ENCODE results near the gene DNAJB6.

DNAJB6 gene

GRCh38 chr7:157336383-157337315 lies at the start of gene DNAJB6:
Gene DNAJB6, plus strand, starts transcription at chr7:157337004. Its CDS starts 21,569 bp downstream, at chr7:157358573.
- DNase-seq: peak; percentile 93

GRCh38 chr7:157291404-157292080 lies 45.3 kb upstream of the DNAJB6 start:
- no peak for DNase-seq

GRCh38 chr7:157292258-157292657 lies 44.5 kb upstream of the DNAJB6 start:
- DNase-seq: no peak

GRCh38 chr7:157292770-157293412 lies 43.9 kb upstream of the DNAJB6 start:
- no peak for DNase-seq

- no peak for DNase-seq
Observed at GRCh38 chr7:157293413-157293788, 43.4 kb upstream of the DNAJB6 start.

- DNase-seq: no peak
Observed at GRCh38 chr7:157294773-157295172, 42.0 kb upstream of the DNAJB6 start.

- no peak for DNase-seq
Observed at GRCh38 chr7:157295338-157295737, 41.5 kb upstream of the DNAJB6 start.

GRCh38 chr7:157297185-157297584 lies 39.6 kb upstream of the DNAJB6 start:
- no peak for DNase-seq

- no peak for DNase-seq
Observed at GRCh38 chr7:157299317-157299612, 37.5 kb upstream of the DNAJB6 start.

- no peak for DNase-seq
Observed at GRCh38 chr7:157299613-157300368, 37.0 kb upstream of the DNAJB6 start.

- DNase-seq: no peak
Observed at GRCh38 chr7:157300369-157300825, 36.4 kb upstream of the DNAJB6 start.

- DNase-seq: no peak
Observed at GRCh38 chr7:157301610-157302120, 35.1 kb upstream of the DNAJB6 start.

GRCh38 chr7:157306846-157307838 lies 29.7 kb upstream of the DNAJB6 start:
- no peak for DNase-seq

GRCh38 chr7:157309988-157310668 lies 26.7 kb upstream of the DNAJB6 start:
- DNase-seq: no peak

- no peak for DNase-seq
Observed at GRCh38 chr7:157310676-157311185, 26.1 kb upstream of the DNAJB6 start.

- DNase-seq: no peak
Observed at GRCh38 chr7:157312941-157313340, 23.9 kb upstream of the DNAJB6 start.

- DNase-seq: no peak
Observed at GRCh38 chr7:157313645-157314044, 23.2 kb upstream of the DNAJB6 start.

GRCh38 chr7:157318015-157318706 lies 18.6 kb upstream of the DNAJB6 start:
- no peak for DNase-seq

GRCh38 chr7:157320608-157320980 lies 16.2 kb upstream of the DNAJB6 start:
- DNase-seq: no peak

GRCh38 chr7:157323401-157323800 lies 13.4 kb upstream of the DNAJB6 start:
- no peak for DNase-seq
